ENCODE measurements around the gene ACADL. TPM values are rescaled to one million over a fixed set of nuclear protein-coding genes. Genes with fewer than 3 reads are reported as not detected.

The ACADL gene
- total and polyA plus RNA-seq, 2 experiments from 2014 or later = 0.37 TPM; not detected in 1

DNA sequence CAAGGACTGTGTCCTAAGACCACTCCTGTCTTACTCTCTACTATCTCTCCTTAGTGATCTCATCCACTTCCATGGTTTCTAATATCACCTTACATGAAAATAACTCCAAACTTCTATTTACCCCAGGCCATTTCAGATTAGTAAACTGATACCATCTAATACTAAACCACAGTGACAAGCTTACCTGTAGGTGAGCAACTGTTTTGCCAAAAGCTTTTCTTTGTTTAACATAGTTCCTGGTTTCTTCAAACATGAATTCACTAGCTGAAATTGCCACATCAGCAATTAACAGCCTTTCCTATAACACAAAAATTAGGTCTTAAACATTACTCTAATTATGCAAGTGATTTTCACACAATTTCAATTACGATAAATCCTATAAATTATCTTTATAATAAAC is 22.1 kb downstream of the ACADL start:
- Histone ChIP-seq H3K36me3 (ENCODE audit: insufficient read depth) (no peaks in the 10 kb centered on the region), H3K4me2 (no peak overlapping the region), H3K4me1 (ENCODE audit: insufficient read depth) (no peaks in the 10 kb centered on the region), H3F3A (replicated peaks; ENCODE audit: low read depth) (no peaks in the 10 kb centered on the region), H3K27ac (ENCODE audit: low read depth) (no peak overlapping the region), H2AFZ (no peak overlapping the region; the same call in 1 of the 2 replicates), H3K27me3 (ENCODE audit: insufficient read depth) (no peaks in the 10 kb centered on the region), H4K20me1 (replicated peaks; ENCODE audit: insufficient read depth) (no peaks in the 10 kb centered on the region), H3K4me3 (no peak overlapping the region), H3K9me2 (ENCODE audit: insufficient read depth) (no peaks in the 10 kb centered on the region), H3K79me2 (replicated peaks; ENCODE audit: insufficient read depth) (no peaks in the 10 kb centered on the region)
- TF ChIP-seq CREB1 (CRISPR knock-in tag; IDR thresholded peaks at IDR 0.05; ENCODE audit: low read depth) (no peak), NANOG (IDR thresholded peaks at IDR 0.05; ENCODE audit: borderline replicate concordance) (no peak), ZNF331 (CRISPR knock-in tag; IDR thresholded peaks at IDR 0.05; ENCODE audit: low read depth) (no peak), POLR2AphosphoS5 (IDR thresholded peaks at IDR 0.05; ENCODE audit: low read depth) (no peak), ETS1 (IDR thresholded peaks at IDR 0.05) (no peak), ZNF462 (CRISPR knock-in tag; IDR thresholded peaks at IDR 0.05) (no peak), EZH2phosphoT487 (IDR thresholded peaks at IDR 0.05; ENCODE audit: unreplicated experiment) (no peak), ZNF114 (CRISPR knock-in tag; IDR thresholded peaks at IDR 0.05) (no peak), JUNB (IDR thresholded peaks at IDR 0.05; ENCODE audit: unreplicated experiment) (no peak), EZH2 (IDR thresholded peaks at IDR 0.05; ENCODE audit: low read depth, unreplicated experiment) (no peak)
- TF ChIP-seq, protein P1, sequence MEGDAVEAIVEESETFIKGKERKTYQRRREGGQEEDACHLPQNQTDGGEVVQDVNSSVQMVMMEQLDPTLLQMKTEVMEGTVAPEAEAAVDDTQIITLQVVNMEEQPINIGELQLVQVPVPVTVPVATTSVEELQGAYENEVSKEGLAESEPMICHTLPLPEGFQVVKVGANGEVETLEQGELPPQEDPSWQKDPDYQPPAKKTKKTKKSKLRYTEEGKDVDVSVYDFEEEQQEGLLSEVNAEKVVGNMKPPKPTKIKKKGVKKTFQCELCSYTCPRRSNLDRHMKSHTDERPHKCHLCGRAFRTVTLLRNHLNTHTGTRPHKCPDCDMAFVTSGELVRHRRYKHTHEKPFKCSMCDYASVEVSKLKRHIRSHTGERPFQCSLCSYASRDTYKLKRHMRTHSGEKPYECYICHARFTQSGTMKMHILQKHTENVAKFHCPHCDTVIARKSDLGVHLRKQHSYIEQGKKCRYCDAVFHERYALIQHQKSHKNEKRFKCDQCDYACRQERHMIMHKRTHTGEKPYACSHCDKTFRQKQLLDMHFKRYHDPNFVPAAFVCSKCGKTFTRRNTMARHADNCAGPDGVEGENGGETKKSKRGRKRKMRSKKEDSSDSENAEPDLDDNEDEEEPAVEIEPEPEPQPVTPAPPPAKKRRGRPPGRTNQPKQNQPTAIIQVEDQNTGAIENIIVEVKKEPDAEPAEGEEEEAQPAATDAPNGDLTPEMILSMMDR (conservative IDR thresholded peaks at IDR 0.05; ENCODE audit: low read depth in 2 of 2) = no peak
- H3K27me3 Mint-ChIP-seq (ENCODE audit: insufficient read depth, low read depth, poor library complexity) = peaks cover 2% of the 10 kb centered on the region
- ATAC-seq (no peak), DNase-seq (ENCODE audit: low spot score) (no peak)
- no peaks in the 10 kb centered on the region for H3K4me1 Mint-ChIP-seq
- no peak overlapping the region for H3K27ac Mint-ChIP-seq
- H3K9me3 Mint-ChIP-seq = no peaks in the 10 kb centered on the region
- H3K36me3 Mint-ChIP-seq (ENCODE audit: low read depth) = no peaks in the 10 kb centered on the region
- no peak overlapping the region for H3K4me3 Mint-ChIP-seq
